ENCODE measurements around the gene AMBRA1. TPM values are rescaled to one million over a fixed set of nuclear protein-coding genes. Genes with fewer than 3 reads are reported as not detected.

AMBRA1 gene
- polyA plus RNA-seq, 1 of the 3 experiments (the other 2 are of a cell fraction) = 10.4 TPM

GRCh38 chr11:46479601-46480000 is 114.2 kb downstream of the AMBRA1 start (continued):
- no peak for TF ChIP-seq ZBTB33 (IDR thresholded peaks at IDR 0.05; ENCODE audit: borderline replicate concordance, low read depth)
- no peak for TF ChIP-seq RXRA (IDR thresholded peaks at IDR 0.05; ENCODE audit: borderline replicate concordance, low read depth)
- TF ChIP-seq USF2 (IDR thresholded peaks at IDR 0.05; ENCODE audit: borderline replicate concordance, low read depth, low read length) = no peak
- no peak for TF ChIP-seq YY1 (IDR thresholded peaks at IDR 0.05; ENCODE audit: low read depth)
- no peak for TF ChIP-seq RAD21 (IDR thresholded peaks at IDR 0.05; ENCODE audit: low read length)
- TF ChIP-seq EZH2phosphoT487 (IDR thresholded peaks at IDR 0.05; ENCODE audit: borderline replicate concordance, low read depth) = no peak

- H3K27me3 ChIP-seq (ENCODE audit: insufficient read depth) = no peaks in the 10 kb centered on the region
- peaks cover 4% of the 10 kb centered on the region for H3F3A ChIP-seq (replicated peaks; ENCODE audit: insufficient read depth)
- peaks cover 4 to 11% of the 10 kb centered on the region in 2 experiments; a peak in 3 of 4 replicates for H3K4me1 ChIP-seq (ENCODE audit: control insufficient read depth in 1 of 2, insufficient read depth in 2 of 2, low read depth in 1 of 2, low read length in 1 of 2)
- no peaks in the 10 kb centered on the region for H3K36me3 ChIP-seq (replicated peaks in 1 of 2; ENCODE audit: control insufficient read depth in 1 of 2, insufficient read depth in 2 of 2, low read length in 1 of 2)
- no peak for DNase-seq
- TF ChIP-seq CTCF (IDR thresholded peaks at IDR 0.05) = no peak
- TF ChIP-seq REST (IDR thresholded peaks at IDR 0.05; ENCODE audit: low read depth, low read length) = no peak
- TF ChIP-seq USF1 (IDR thresholded peaks at IDR 0.05; ENCODE audit: borderline replicate concordance, low read depth) = no peak
- no peak for TF ChIP-seq RCOR1 (IDR thresholded peaks at IDR 0.05; ENCODE audit: low read length)
- no peak for TF ChIP-seq POLR2AphosphoS5 (IDR thresholded peaks at IDR 0.05; ENCODE audit: low read depth, low read length)
- TF ChIP-seq FOSL2 (IDR thresholded peaks at IDR 0.05; ENCODE audit: borderline replicate concordance, low read depth) = no peak
- TF ChIP-seq FOXJ3 (CRISPR knock-in tag; IDR thresholded peaks at IDR 0.05) = no peak
- no peak for TF ChIP-seq USF2 (IDR thresholded peaks at IDR 0.05; ENCODE audit: borderline replicate concordance, low read depth, low read length)
- TF ChIP-seq ELF1 (IDR thresholded peaks at IDR 0.05) = no peak
- no peak for TF ChIP-seq TCF12 (IDR thresholded peaks at IDR 0.05)
- no peak for TF ChIP-seq TEAD4 (IDR thresholded peaks at IDR 0.05; ENCODE audit: borderline replicate concordance, insufficient read depth)
- no peak for TF ChIP-seq MAX (IDR thresholded peaks at IDR 0.05; ENCODE audit: low read depth)
- TF ChIP-seq RFX5 (IDR thresholded peaks at IDR 0.05; ENCODE audit: low read length) = no peak
- no peak for TF ChIP-seq GABPA (IDR thresholded peaks at IDR 0.05; ENCODE audit: low read depth)
- TF ChIP-seq RAD21 (IDR thresholded peaks at IDR 0.05; ENCODE audit: low read length) = no peak
- no peak for TF ChIP-seq RXRA (IDR thresholded peaks at IDR 0.05; ENCODE audit: borderline replicate concordance, low read depth)
- peaks cover 9% of the 10 kb centered on the region; the same call in 1 of the 2 replicates for H3K79me2 ChIP-seq (ENCODE audit: insufficient read depth)
- ChIA-PET CTCF (interaction anchor here (0.8 to 3.0 kb wide), 7 partner anchors 10 to 86 kb away, joined by 4 to 14 read pairs (median 5); partner anchors contain the start of gene CHRM4), POLR2A (no interaction called here)
- H3K27ac ChIP-seq (ENCODE audit: low read depth in 2 of 2, low read length in 1 of 2) = no peak overlapping the region
- H4K20me1 ChIP-seq (ENCODE audit: insufficient read depth) = peaks cover 9% of the 10 kb centered on the region; the same call in 1 of the 2 replicates
- no peak overlapping the region for H3K4me3 ChIP-seq (ENCODE audit: low read depth in 2 of 2, low read length in 1 of 2)
- no peaks in the 10 kb centered on the region for H3K9me2 ChIP-seq
- no peak overlapping the region for H2AFZ ChIP-seq (ENCODE audit: low read depth)
- no peaks in the 10 kb centered on the region for H3K9me3 ChIP-seq
- no peak overlapping the region for H3K9ac ChIP-seq
- no peak overlapping the region for H3K4me2 ChIP-seq
- WGBS (ENCODE audit: low lambda C conversion rate) = 53% methylated on average over 1 of the region's 1 CpG
Observed at GRCh38 chr11:46478196-46478595, 115.6 kb downstream of the AMBRA1 start.
